K562 (cell line): ENCODE data around the gene RASSF1. TPM values are rescaled to one million over a fixed set of nuclear protein-coding genes. Genes with fewer than 3 reads are reported as not detected.
A peak's percentile ranks its signal among the peaks of the same experiment; 100 is the strongest.

Source experiments
- CREB1 ChIP-seq, 2 experiments: sonication (generic) in 1 of 2; formaldehyde crosslinking in 1 of 2; IDR thresholded peaks; 2 replicates each; pipeline versions ENCODE4 v1.6.1 to v1.8.0; 2012 to 2022; ENCODE audit warnings: inconsistent platforms in 1 of 2, mild to moderate bottlenecking in 1 of 2, missing genetic modification reagents in 1 of 2, moderate library complexity in 1 of 2
- CREM ChIP-seq: IDR thresholded peaks from 2 replicates; pipeline ENCODE4 v1.6.1; 2014; ENCODE audit warnings: antibody characterized with exemption, low read depth
- GTF2B ChIP-seq: IDR thresholded peaks from 2 replicates; pipeline ENCODE4 v1.6.1; 2011; ENCODE audit not compliant: insufficient read length; ENCODE audit errors: extremely low read depth
- HBP1 ChIP-seq: fragments of 450-650 bp; formaldehyde crosslinking; IDR thresholded peaks from 2 replicates; pipeline ENCODE4 v1.4.0; 2022; ENCODE audit warnings: missing genetic modification characterization
- HDGF ChIP-seq: fragments of 450-650 bp; IDR thresholded peaks from 2 replicates; pipeline ENCODE4 v1.6.1; 2016
- JUN ChIP-seq, 2 experiments: sonication (generic) in 1 of 2; formaldehyde crosslinking in 1 of 2; IDR thresholded peaks; 2 replicates each; pipeline versions ENCODE4 v1.6.1 to v1.8.0; 2012 to 2022; ENCODE audit warnings: borderline replicate concordance in 2 of 2, mild to moderate bottlenecking in 2 of 2, improper control_type of control experiment in 1 of 2, low read depth in 1 of 2, low read length in 1 of 2, missing genetic modification reagents in 1 of 2
- KAT2B ChIP-seq: IDR thresholded peaks from one replicate; pipeline ENCODE4 v1.6.1; 2012; ENCODE audit warnings: low read depth, mild to moderate bottlenecking, control low read depth, inconsistent platforms, low read length, moderate library complexity
- KLF6 ChIP-seq: fragments of 250-450 bp; sonication (Bioruptor Pico); IDR thresholded peaks from 2 replicates; pipeline ENCODE4 v1.4.0; 2020; ENCODE audit warnings: mild to moderate bottlenecking, moderate library complexity, borderline replicate concordance
- NR0B1 ChIP-seq: fragments of 450-650 bp; IDR thresholded peaks from one replicate; pipeline ENCODE4 v1.6.1; 2018; ENCODE audit warnings: mild to moderate bottlenecking, moderate library complexity; ENCODE audit not compliant: partially characterized antibody
- PHF8 ChIP-seq: fragments of 200-600 bp; sonication (generic); IDR thresholded peaks from 2 replicates; pipeline ENCODE4 v1.6.1; 2012; ENCODE audit warnings: mixed run types, mild to moderate bottlenecking, inconsistent platforms, low read length, moderate library complexity, borderline replicate concordance
- RB1 ChIP-seq: fragments of 450-650 bp; IDR thresholded peaks from 2 replicates; pipeline ENCODE4 v1.6.1; 2017; ENCODE audit warnings: low read depth, mild to moderate bottlenecking
- SNRNP70 ChIP-seq: fragments of 200-400 bp; formaldehyde crosslinking; optimal IDR thresholded peaks from 2 replicates; pipeline ENCODE3; 2017; ENCODE audit warnings: low read depth, low read length
- SRF ChIP-seq, 2 experiments: fragments of 250-450, 450-650 bp in 1 of 2; sonication (Bioruptor Pico) in 1 of 2; sonication (generic) in 1 of 2; formaldehyde crosslinking; IDR thresholded peaks; 2 replicates each; pipeline versions ENCODE4 v1.5.0 to v1.5.1; 2020 to 2022; ENCODE audit warnings: mild to moderate bottlenecking in 1 of 2, missing genetic modification reagents in 1 of 2
- STAT6 ChIP-seq: sonication (generic); formaldehyde crosslinking; IDR thresholded peaks from 2 replicates; pipeline ENCODE4 v1.8.1; 2023; ENCODE audit warnings: mild to moderate bottlenecking, missing genetic modification reagents
- TFAM ChIP-seq: fragments of 250-450 bp; sonication (Bioruptor Pico); conservative IDR thresholded peaks from 2 replicates; pipeline ENCODE4 v1.5.0; 2021; ENCODE audit warnings: mild to moderate bottlenecking, moderate library complexity
- ZBTB33 ChIP-seq: sonication (generic); formaldehyde crosslinking; IDR thresholded peaks from 2 replicates; pipeline ENCODE4 v1.8.1; 2023; ENCODE audit warnings: mild to moderate bottlenecking, missing genetic modification reagents
- ZFX ChIP-seq: sonication (generic); formaldehyde crosslinking; IDR thresholded peaks from 2 replicates; pipeline ENCODE4 v1.8.0; 2022; ENCODE audit warnings: mild to moderate bottlenecking, missing genetic modification reagents, moderate library complexity
- polyA plus RNA-seq, 8 experiments: library from polyadenylated mRNA; depleted of rRNA in 4 of 8; stranded (reverse) in 5 of 8; unstranded in 3 of 8; fragments of >200 nt; fragmentation: Nextera tagmentation in 2 of 8; fragmentation: Illumina TruSeq in 1 of 8; extraction: Ambion mirVana in 2 of 8; extraction: Trizol in 1 of 8; gene quantifications; 2 replicates each; pipeline versions ENCODE4 v1.2.1 to v1.2.3, GENCODE V29; 2011 to 2014; ENCODE audit warnings: inconsistent platforms in 1 of 8, missing spikeins in 1 of 8
- total RNA-seq, 7 experiments: library from RNA; depleted of rRNA in 6 of 7; stranded (reverse); fragments of >200 nt in 6 of 7; fragmentation: Illumina TruSeq in 2 of 7; extraction: Trizol in 2 of 7; gene quantifications; 2 replicates each; pipeline versions ENCODE4 v1.2.1 to v1.2.3, GENCODE V29; 2011 to 2021; ENCODE audit warnings: low replicate concordance in 1 of 7

The RASSF1 gene
- total and polyA plus RNA-seq, 9 of the 15 experiments (the other 6 are each of a cell fraction or from before 2014, with no cell fraction given): 3.6 to 57.1 (median 24.6) TPM

- no peak for TF ChIP-seq ZBTB33
- TF ChIP-seq NR0B1: no peak
- TF ChIP-seq KAT2B: no peak
- TF ChIP-seq CREM: peak; percentile 99
- no peak for TF ChIP-seq STAT6
- TF ChIP-seq SRF (CRISPR knock-in tag; IDR thresholded peaks at IDR 0.05): no peak
- peak; percentile 95 for TF ChIP-seq CREB1 (IDR thresholded peaks at IDR 0.05)
- TF ChIP-seq CREB1 (CRISPR knock-in tag; IDR thresholded peaks at IDR 0.05): peak; percentile 96
- no peak for TF ChIP-seq HBP1 (CRISPR knock-in tag)
- no peak for TF ChIP-seq TFAM
- peak; percentile 91; the same call in 1 of the 2 replicates for TF ChIP-seq KLF6
- no peak for TF ChIP-seq HDGF
- peak; percentile 69 for TF ChIP-seq RB1
- peak; percentile 62; the same call in 1 of the 2 replicates for TF ChIP-seq PHF8
- TF ChIP-seq JUN (IDR thresholded peaks at IDR 0.05; ENCODE audit: borderline replicate concordance, low read depth, low read length): peak; percentile 72; the same call in 1 of the 2 replicates
- no peak for TF ChIP-seq JUN (CRISPR knock-in tag; IDR thresholded peaks at IDR 0.05; ENCODE audit: borderline replicate concordance)
- no peak for TF ChIP-seq SNRNP70
- peak; percentile 72 for TF ChIP-seq ZFX (CRISPR knock-in tag)
- TF ChIP-seq GTF2B: no peak
These were observed 48.2 kb downstream of the RASSF1 start, which contains the start of gene IFRD2 (continued) for GRCh38 chr3:50292159-50293078.
